OCI-LY3 (cell line): ENCODE data around the gene CTNNA3.

Experiments
- EZH2phosphoT487 ChIP-seq: fragments of 200-600 bp; shearing (Covaris generic); IDR thresholded peaks from 2 replicates; pipeline ENCODE4 v1.6.1; 2018; ENCODE audit warnings: antibody characterized with exemption, mixed run types, low read depth
- TF ChIP-seq, protein P1 (sequence below): fragments of 200-600, 300-600 bp; sonication (generic); IDR thresholded peaks from 2 replicates; pipeline ENCODE4 v1.5.1; 2014; ENCODE audit warnings: antibody characterized with exemption, low read length, low read depth

GRCh38 chr10:66931340-66931948 is 764.6 kb downstream of the CTNNA3 start:
- TF ChIP-seq, protein P1, sequence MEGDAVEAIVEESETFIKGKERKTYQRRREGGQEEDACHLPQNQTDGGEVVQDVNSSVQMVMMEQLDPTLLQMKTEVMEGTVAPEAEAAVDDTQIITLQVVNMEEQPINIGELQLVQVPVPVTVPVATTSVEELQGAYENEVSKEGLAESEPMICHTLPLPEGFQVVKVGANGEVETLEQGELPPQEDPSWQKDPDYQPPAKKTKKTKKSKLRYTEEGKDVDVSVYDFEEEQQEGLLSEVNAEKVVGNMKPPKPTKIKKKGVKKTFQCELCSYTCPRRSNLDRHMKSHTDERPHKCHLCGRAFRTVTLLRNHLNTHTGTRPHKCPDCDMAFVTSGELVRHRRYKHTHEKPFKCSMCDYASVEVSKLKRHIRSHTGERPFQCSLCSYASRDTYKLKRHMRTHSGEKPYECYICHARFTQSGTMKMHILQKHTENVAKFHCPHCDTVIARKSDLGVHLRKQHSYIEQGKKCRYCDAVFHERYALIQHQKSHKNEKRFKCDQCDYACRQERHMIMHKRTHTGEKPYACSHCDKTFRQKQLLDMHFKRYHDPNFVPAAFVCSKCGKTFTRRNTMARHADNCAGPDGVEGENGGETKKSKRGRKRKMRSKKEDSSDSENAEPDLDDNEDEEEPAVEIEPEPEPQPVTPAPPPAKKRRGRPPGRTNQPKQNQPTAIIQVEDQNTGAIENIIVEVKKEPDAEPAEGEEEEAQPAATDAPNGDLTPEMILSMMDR: peak; percentile 79
- no peak for TF ChIP-seq EZH2phosphoT487
